NB4 (cell line): ENCODE data around the gene L3MBTL3.

ENCODE experiments used
- DNase-seq: peaks from one replicate; pipeline ENCODE4 v3.0.0; 2010; ENCODE audit warnings: low read depth
- H3K4me3 ChIP-seq: one replicate; pipeline ENCODE4 v1.5.1; 2011; ENCODE audit warnings: mild to moderate bottlenecking, low read depth, low read length, moderate library complexity
- CTCF ChIP-seq: IDR thresholded peaks from one replicate; pipeline ENCODE4 v1.5.1; 2012; ENCODE audit warnings: low read depth, low read length
- MYC ChIP-seq: IDR thresholded peaks from 2 replicates; pipeline ENCODE4 v1.6.1; 2011; ENCODE audit warnings: low read depth, low read length
- POLR2A ChIP-seq: IDR thresholded peaks from 2 replicates; pipeline ENCODE4 v1.6.1; 2011; ENCODE audit warnings: mild to moderate bottlenecking; ENCODE audit not compliant: insufficient read length; ENCODE audit errors: extremely low read depth
- TF ChIP-seq, protein P1 (sequence below): IDR thresholded peaks from 2 replicates; pipeline ENCODE4 v1.6.1; 2011; ENCODE audit warnings: low read depth, low read length

L3MBTL3 gene

DNA sequence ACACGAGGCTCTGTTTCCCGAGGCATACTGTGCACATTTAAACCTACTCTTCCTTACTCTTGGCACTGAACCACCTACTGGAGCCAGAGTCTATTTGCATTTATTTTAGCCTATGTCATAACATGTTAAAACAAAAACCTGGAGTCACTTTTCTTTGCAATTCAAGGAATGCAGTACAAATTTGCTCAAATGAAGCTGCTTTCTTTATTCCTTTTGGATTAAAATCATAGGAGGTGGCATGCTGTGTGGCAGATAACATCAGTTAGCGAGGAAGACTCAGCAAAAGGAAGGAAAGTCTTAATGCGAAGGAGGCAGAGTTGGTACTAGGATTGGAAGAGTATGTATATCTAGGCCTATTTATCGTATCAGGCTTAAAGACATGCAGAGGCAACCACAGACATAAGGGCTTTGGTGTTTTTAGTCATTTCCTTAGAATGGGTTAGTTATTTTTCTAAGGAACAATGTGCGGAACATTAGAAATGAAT, 111.4 kb downstream of the L3MBTL3 start:
- H3K4me3 ChIP-seq: no peak overlapping the region
- TF ChIP-seq CTCF (no peak), POLR2A (no peak), MYC (no peak)
- TF ChIP-seq, protein P1, sequence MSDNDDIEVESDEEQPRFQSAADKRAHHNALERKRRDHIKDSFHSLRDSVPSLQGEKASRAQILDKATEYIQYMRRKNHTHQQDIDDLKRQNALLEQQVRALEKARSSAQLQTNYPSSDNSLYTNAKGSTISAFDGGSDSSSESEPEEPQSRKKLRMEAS: no peak
- no peak for DNase-seq

DNA sequence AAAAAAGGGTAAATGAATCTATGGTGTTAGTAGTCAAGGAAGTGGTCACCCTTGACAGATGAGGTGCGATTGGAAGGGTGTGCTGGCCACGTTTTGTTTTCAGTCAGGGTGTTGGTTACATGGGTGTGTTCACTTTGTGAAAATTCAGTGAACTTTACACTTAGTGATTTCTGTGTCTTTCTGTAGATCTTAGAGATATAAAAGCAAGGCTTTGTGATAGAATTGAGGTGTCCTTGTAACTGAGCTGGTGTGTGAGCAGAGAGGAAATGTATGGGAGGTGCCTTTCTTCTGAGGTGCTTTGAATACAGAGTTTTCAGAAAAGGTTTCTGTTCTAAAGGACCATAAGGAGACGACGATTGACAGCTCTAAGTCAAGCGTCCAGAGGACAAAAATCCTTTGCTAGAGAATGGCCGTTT, 113.9 kb downstream of the L3MBTL3 start:
- no peak for DNase-seq
- TF ChIP-seq POLR2A: no peak
- TF ChIP-seq MYC: no peak
- TF ChIP-seq CTCF: no peak
- TF ChIP-seq, protein P1: no peak
- no peak overlapping the region for H3K4me3 ChIP-seq

- no peak for DNase-seq
- no peak overlapping the region for H3K4me3 ChIP-seq
- TF ChIP-seq, protein P1: no peak
- TF ChIP-seq MYC (no peak), POLR2A (no peak), CTCF (no peak)
These were observed 116.2 kb downstream of the L3MBTL3 start for GRCh38 chr6:130134582-130134981.

- no peak for DNase-seq
- TF ChIP-seq POLR2A: no peak
- no peak for TF ChIP-seq MYC
- TF ChIP-seq CTCF: no peak
- TF ChIP-seq, protein P1: no peak
- H3K4me3 ChIP-seq: no peak overlapping the region
These were observed 118.4 kb downstream of the L3MBTL3 start for GRCh38 chr6:130136798-130137197.

- no peak overlapping the region for H3K4me3 ChIP-seq
- TF ChIP-seq POLR2A (no peak), MYC (no peak), CTCF (no peak)
- no peak for DNase-seq
These were observed 119.9 kb downstream of the L3MBTL3 start for GRCh38 chr6:130138116-130138908.

DNA sequence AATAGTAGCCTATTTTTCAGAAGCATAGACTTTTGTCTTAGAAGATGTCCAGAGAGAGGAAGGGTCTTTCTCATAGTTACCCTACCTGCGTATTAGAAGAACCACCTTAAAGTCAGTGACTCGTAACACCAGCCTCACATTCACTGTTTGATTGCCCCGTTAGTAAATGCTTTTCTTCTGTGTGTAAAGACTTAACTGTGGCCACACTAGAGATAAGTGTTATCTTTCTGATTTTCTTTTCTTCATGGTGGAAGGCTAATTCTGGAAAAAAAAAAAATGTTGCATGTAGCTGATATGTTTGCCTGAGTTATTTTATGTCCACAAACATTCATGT, 120.5 kb downstream of the L3MBTL3 start:
- no peak overlapping the region for H3K4me3 ChIP-seq
- TF ChIP-seq, protein P1: no peak
- DNase-seq: no peak
